ENCODE data around the gene SMIM3.
"Not testable (repeated sequence)": the region's sequence is repeated elsewhere in the genome, so short reads cannot be mapped to it uniquely, and the experiment has no call there.

The SMIM3 gene

DNA sequence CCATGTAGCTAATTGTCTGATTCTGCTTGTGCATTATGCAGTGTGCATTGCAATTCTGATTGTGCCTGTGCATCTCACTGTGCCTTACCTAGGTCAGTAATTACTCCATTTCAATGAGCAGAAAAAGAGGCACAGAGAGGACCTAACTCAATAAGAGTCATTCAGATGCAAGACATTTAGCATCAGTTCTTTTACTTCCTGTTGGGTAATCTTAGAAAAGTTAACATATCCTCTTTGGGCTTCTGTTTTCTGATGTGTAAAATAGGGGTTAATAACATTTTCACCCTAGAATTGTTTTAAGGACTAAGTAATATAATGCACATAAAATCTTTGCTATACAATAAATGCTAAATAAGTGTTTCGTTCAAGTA is 12.8 kb upstream of the SMIM3 start:
- DNase-seq = no peak

GRCh38 chr5:150766251-150766650 is 12.3 kb upstream of the SMIM3 start:
- no peak for DNase-seq

DNA sequence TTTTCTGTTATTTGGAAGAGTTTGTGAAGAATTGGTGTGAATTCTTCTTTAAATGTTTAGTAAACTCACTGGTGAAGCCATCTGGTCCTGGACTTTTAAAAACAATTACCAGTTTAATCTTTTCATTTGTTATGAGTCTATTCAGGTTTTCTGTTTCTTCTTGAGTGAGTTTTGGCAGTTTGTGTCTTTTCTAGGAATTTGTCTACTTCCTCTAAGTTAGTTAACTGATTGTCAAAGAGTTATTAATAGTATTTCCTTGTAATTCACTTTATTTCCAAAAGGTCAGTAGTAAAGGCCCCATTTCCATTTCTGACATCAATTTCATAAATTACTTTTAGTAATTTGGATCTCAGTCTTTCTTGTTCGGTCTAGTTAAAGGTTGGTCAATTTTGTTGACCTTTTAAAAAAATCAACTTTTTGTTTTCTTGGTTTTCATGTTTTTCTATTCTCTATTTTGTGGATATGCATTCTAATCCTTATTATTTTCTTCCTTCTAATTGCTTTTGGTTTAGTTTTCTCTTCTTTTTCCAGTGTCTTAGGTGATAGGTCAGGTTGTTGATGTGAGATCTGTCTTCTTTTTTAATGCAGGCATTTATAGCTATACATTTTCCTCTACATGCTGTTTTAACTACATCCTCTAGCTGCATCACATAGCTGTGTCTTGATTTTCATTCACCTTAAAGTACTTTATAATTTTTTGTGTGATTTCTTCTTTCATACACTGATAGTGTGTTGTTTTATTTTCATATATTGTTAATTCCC is 7.3 kb upstream of the SMIM3 start:
- no peak for DNase-seq

GRCh38 chr5:150774145-150774544 is 4.4 kb upstream of the SMIM3 start:
- no peak for DNase-seq

DNA sequence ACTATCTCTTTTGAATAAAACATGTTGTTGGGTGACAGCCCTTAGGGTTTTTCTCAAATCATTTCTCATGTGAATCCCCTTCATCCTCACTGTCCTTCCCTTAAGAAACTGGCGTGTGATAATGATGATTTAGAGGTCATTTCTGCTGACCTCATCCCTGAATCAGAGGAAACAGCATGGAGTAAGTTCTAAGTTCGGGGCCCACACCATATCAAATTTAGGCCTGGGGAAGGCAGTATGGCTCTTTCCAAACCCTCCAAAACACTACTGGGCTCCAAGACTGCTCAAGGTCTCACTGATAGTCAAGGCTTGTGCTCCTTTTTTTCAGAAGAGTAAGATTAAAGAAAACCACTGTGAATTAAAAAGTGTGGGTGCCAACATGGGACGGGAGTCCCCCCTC is 872 bp upstream of the SMIM3 start:
- no peak for DNase-seq

GRCh38 chr5:150778088-150778516 is 455 bp upstream of the SMIM3 start:
- no peak for DNase-seq

- DNase-seq = no peak
Measured at GRCh38 chr5:150779397-150780186, 1.0 kb downstream of the SMIM3 start.

GRCh38 chr5:150780187-150780692 is 1.7 kb downstream of the SMIM3 start:
- DNase-seq = peak; percentile 67

DNA sequence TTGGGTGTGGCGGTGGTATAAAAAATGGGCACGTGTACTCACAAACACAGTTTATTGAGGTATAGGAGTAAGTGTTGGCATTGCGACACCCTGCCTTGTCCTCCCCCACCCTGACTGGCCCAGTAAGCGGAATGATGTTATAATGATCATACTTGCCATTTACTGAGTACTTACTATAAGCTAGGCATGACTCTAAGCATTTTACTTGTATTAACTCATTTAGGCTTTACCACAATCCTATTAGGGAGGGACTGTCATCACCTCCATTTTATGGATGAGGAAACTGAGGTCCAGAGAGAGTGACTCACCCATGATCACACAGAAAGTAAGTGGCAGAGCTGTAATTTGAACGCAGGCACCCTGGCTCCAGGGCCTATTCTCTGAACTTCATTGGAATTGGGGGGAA is 2.3 kb downstream of the SMIM3 start:
- no peak for DNase-seq

DNA sequence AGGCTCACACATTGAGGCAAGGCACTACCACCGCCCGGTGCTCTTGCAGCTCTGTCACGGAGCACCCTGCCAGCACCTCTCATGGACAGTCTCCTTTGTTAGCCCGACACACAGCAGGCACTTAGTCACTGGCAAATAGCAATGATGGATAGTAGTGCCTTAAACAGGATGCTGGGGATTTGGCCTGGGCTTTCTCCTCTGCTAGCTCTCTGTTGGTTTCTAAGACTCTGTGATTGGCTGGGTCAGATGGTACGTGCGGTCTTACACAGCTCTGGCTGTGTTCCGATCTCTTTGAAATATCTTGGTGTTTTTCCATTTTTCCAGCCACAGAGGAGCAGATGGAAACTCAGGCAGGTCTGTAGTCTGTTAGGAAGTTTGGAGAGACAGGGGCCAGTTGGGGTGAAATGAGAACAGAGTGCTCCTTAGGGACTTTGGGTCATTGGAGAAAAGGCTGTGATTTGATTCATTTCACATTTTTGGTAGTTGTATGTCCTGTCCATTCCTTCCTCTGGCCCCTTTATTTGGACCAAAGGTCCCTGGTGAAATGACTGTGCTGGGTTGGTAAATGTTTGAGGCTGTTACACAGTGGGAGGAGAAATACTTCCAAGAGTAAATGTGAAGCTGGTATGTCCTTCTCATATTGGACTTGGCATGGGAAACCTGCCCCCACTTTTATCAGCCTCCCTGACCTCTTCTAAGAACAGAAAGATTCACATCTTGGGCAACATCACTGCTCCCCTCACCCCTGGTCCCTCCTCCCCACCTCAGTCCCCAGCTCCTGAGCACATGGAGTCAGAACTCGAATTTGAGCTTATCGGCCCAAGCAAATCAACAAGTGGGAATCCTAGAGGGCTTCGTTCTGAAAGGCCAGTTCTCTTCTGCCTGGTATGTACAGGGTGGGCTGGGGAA is 3.4 kb downstream of the SMIM3 start:
- no peak for DNase-seq

GRCh38 chr5:150782850-150783249 is 4.3 kb downstream of the SMIM3 start:
- no peak for DNase-seq

DNA sequence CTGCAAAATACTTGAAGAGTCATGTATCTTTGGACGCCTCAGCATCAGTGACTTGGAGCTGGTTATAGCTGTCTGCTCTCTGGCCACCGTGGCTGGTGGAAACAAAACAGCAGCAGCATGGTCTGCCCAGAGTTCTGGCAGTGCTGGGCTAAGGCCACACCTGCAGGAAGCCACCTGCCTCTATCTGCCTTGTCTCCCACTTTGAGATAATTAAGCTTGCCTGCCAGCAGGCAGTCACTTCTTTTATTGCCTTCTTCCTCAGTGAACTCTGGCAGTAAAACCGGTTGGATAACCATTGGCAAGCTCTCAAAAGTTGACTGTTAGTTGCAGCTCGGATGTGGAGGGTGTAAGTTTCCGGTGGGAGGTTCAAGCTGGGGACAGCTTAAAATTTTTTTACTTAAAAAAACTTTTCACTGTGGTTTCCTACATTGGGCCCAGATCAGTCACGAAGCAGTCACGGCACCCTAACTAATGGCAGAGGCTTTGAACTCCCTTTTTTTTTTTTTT is 4.9 kb downstream of the SMIM3 start:
- DNase-seq = peak; percentile 62

DNA sequence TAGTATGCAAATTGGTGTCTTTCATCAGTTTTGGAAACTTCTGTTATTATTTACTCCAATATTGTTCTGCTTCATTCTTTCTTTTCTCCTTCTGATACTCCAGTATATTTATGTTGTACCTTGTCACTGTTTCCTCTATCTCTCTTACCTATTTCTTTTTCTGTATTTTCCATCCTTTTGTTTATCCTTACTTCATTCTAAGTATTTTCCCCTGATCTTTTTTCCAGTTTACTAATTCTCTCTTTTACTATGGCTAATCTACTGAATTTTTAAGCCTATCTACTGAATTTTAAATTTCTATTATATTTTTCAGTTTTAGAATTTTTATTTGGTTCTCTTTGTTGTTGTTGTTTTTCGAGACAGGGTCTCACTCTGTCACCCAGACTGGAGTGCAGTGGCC is 7.4 kb downstream of the SMIM3 start:
- no peak for DNase-seq

DNA sequence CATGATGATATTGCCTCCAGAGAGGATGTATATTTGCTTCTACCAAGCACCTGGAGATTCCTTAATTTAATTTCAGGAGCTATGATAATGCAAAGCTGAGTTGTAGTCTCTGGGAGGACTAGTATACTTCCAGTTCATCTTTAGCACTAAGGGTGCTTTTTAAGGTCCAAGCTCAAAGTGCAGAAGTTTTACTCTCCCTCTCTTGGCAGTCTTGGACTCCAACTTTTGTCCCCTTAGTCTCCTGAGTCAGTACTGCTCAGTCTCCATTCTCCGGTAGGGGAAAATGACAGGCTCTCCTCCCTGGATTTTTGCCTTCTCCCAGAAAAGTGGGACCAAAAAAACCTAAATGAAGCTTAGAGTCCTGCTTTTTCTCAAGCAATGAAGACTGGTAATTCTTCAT is 8.3 kb downstream of the SMIM3 start:
- no peak for DNase-seq

DNA sequence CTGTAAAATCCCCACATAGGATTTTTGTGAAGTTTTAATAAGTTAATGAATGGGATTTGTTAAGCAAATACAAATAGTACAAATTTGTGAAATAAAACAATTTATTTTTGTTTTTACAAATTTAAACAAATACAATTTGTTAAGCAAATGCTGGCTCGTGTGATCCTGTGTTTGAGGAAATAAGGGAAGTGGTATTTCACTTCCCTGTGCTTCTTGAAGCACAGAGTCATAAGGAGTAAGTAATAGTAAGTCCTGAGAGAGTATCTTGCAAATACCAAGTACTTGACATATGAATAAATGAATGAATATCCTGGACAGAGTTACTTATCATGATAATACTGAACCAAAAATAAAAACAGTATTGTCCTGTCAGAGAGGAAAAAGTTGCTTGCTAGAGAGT is 9.1 kb downstream of the SMIM3 start:
- no peak for DNase-seq

- no peak for DNase-seq
Measured at GRCh38 chr5:150788977-150789376, 10.4 kb downstream of the SMIM3 start.

- no peak for DNase-seq
Measured at GRCh38 chr5:150789450-150789849, 10.9 kb downstream of the SMIM3 start.

DNA sequence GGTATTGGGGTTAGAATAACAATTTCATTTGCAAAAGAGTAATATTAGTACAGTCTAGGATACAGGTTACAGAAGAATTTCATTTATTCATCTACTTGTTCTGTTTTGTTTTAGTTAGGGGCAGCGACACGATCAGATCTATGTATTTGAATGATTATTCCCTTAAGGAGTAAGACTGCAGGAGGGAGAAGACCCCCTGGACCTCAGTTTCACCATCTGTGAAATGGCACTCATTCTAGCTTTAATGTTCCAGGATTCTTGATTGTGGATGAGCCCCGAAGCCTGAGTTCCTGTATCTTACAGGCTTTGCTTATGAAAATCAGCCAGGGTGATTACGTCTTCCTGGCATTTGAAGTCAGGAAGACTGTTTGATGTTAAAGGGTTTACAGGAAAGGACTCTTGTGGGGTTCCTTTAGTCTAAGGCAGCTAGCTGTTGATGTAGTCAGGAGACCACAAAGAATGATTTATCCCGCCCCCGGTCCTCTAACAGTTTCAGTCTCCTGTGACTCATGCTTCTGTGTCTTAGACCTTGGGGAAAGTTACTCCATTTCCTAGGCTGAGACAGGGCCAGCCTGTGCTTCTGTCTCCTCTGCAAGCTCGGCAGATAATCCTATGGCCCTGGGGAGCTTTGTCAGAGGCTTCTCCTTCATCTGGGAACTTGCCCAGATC is 11.5 kb downstream of the SMIM3 start:
- DNase-seq = peak; percentile 71

- no peak for DNase-seq
Measured at GRCh38 chr5:150791536-150791935, 13.0 kb downstream of the SMIM3 start.

GRCh38 chr5:150793423-150793888 is 14.9 kb downstream of the SMIM3 start:
- DNase-seq = not testable (repeated sequence)

DNA sequence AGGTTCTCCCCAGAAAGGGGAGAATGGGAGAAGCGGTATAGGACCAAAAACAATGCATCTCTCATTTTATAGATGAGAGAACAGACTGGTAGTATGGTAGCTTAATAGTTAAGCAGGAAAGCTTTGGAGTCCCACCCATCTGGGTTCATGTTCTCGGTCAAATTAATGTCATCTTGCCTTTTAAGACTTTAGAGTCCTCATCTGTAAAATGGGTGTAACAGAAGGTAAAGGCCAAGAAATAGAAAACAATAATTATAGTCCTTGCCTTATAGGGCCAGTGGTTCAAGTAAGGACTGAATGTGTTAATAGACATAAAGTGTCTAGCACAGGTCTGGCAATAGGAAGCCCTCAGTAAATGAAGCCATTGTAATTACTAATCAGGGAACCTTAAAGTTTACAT is 16.4 kb downstream of the SMIM3 start:
- DNase-seq = no peak

GRCh38 chr5:150797384-150797783 is 18.8 kb downstream of the SMIM3 start:
- no peak for DNase-seq

Measured in activated CD8-positive, alpha-beta memory T cell treated with anti-CD3 and anti-CD28 coated beads, Interleukin-2, amount 50 U/mL, for 48 hours (primary cell).